ENCODE data around the gene PIEZO1. TPM values are rescaled to one million over a fixed set of nuclear protein-coding genes. Genes with fewer than 3 reads are reported as not detected.

Gene PIEZO1
- total and polyA plus RNA-seq, 4 donors = 35.9 to 205 (median 111) TPM

DNA sequence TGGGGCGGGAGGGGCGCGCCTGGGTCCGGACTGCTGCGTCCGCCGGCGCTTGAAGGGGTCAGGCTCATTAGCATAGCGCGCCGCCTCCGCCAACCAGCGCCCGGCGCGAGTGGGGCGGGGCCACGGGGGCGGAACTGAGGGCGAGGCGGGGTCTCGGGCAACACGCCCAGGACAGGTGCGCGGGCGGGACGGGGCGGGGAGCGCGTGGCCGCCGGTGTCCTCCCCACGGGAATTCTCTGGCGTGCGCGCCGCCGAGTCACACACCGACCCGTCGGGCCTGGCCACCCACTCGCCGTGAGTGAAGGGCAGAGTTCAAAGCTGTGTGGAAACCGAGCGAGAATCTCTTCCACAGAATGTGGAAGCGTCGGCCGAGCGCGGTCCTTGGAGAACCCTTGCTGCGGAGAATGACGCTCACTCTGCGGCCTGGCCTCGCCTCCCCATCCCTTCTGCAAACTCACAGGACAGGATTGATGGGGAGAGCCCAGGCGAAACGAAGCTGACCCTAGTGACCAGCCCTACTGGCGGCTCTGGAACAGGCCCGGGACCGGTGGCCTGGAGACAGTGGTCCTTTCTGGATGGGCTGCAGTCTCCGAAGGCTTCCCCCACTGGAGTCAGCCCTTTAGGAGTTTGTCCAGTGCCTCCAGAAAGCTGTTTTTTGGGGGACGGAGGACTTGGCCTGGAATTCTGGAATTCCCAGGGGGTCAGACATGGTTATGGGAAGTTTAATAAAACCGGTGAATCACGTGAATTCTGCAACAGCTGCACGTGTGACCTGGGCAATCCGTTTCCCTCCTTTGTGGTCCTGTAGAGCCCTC, 98.4 kb downstream of the PIEZO1 start, which contains the start of gene SNAI3:
SNAI3 (minus strand) TSS at position 69 of the 815 bp plus-strand sequence. CDS start 101 bp downstream, outside the sequence.
- Histone ChIP-seq H3K4me1 (ENCODE audit: control insufficient read depth in 1 of 2, insufficient read depth in 2 of 2, low read length in 2 of 2) (no peaks in the 10 kb centered on the region), H3K36me3 (ENCODE audit: control insufficient read depth in 1 of 2, insufficient read depth in 2 of 2, low read length in 1 of 2) (no peaks in the 10 kb centered on the region), H3K9me3 (ENCODE audit: control insufficient read depth, low read length) (no peaks in the 10 kb centered on the region), H3K4me3 (ENCODE audit: low read length in 2 of 2) (no peak within 1 kb of the TSS), H3K27ac (ENCODE audit: low read depth in 1 of 2, low read length in 2 of 2) (no peak within 1 kb of the TSS), H3K27me3 (ENCODE audit: control insufficient read depth in 1 of 2, insufficient read depth in 2 of 2, low read length in 1 of 2) (no peaks in the 10 kb centered on the region)
- intact Hi-C loops (cut with DNase I) = no loop called here
- 7 to 11% methylated on average over 40 to 65 of the region's 65 CpGs for WGBS, 2 donors
- DNase-seq (peak; percentile 84 to 88), ATAC-seq (ENCODE audit: low FRiP score) (peak; percentile 79)

DNA sequence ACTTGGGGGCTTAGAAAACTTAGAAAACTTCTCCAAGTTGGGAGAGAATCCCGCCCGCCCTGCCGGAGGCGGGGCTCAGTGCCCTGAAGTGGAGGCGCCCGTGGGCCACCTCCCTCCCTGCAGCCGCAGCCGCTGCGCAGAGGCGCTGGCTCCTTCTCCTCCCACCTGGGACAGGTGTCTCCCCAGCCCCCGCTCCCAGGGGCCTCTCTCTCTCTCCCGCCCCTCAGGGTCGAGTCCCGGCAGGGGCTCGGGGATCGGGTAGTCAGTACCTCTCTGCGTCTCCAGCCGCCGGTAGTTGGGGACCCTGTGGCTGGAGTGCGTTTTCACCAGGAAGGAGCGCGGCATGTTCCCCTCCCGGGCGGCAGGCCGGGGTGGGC, 99.0 kb downstream of the PIEZO1 start:
- peak; percentile 9 for ATAC-seq (ENCODE audit: low FRiP score)
- no peaks in the 10 kb centered on the region for H3K36me3 ChIP-seq (ENCODE audit: control insufficient read depth in 1 of 2, insufficient read depth in 2 of 2, low read length in 1 of 2)
- no peaks in the 10 kb centered on the region for H3K27me3 ChIP-seq (ENCODE audit: control insufficient read depth in 1 of 2, insufficient read depth in 2 of 2, low read length in 1 of 2)
- intact Hi-C loops (cut with DNase I) = no loop called here
- no peaks in the 10 kb centered on the region for H3K9me3 ChIP-seq (ENCODE audit: control insufficient read depth, low read length)
- no peak overlapping the region for H3K4me3 ChIP-seq (ENCODE audit: low read length in 2 of 2)
- no peaks in the 10 kb centered on the region for H3K4me1 ChIP-seq (ENCODE audit: control insufficient read depth in 1 of 2, insufficient read depth in 2 of 2, low read length in 2 of 2)
- H3K27ac ChIP-seq (ENCODE audit: low read depth in 1 of 2, low read length in 2 of 2) = no peak overlapping the region
- WGBS, 2 donors = 0 to 1% methylated on average over 14 to 25 of the region's 25 CpGs
- DNase-seq = no peak

- WGBS, 2 donors = 5 to 6% methylated on average over 32 to 33 of the region's 33 CpGs
Observed at GRCh38 chr16:88685156-88686061, 99.6 kb downstream of the PIEZO1 start.

DNA sequence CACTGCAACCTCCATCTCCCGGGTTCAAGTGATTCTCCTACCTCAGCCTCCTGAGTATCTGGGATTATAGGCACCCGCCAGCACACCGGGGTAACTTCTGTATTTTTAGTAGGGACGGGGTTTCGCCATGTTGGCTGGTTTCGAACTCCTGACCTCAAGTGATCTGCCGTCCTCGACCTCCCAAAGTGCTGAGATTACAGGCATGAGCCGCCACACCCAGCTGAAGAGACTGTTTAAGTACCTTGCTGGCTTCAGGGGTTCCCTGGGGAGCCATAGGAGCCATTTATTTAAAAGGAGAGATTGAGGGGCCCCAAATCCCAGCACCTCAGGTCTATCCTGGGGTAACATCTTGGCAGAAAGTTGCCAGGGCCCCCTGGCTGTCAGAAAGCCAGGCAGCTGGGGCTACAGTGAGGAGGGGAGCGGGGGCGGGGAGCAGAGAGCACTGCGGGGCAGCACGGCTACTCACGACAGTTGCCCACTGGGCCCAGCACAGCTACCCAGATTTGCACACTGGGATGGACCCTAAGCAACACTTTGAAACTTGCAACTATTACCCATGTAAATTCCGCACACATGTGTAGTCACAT, 100.4 kb downstream of the PIEZO1 start:
- Histone ChIP-seq H3K4me1 (ENCODE audit: control insufficient read depth in 1 of 2, insufficient read depth in 2 of 2, low read length in 2 of 2) (no peaks in the 10 kb centered on the region), H3K36me3 (ENCODE audit: control insufficient read depth in 1 of 2, insufficient read depth in 2 of 2, low read length in 1 of 2) (no peaks in the 10 kb centered on the region), H3K27ac (ENCODE audit: low read depth in 1 of 2, low read length in 2 of 2) (no peak overlapping the region), H3K9me3 (ENCODE audit: control insufficient read depth, low read length) (no peaks in the 10 kb centered on the region), H3K4me3 (ENCODE audit: low read length in 2 of 2) (no peak overlapping the region), H3K27me3 (ENCODE audit: control insufficient read depth in 1 of 2, insufficient read depth in 2 of 2, low read length in 1 of 2) (no peaks in the 10 kb centered on the region)
- intact Hi-C loops (cut with DNase I) = no loop called here
- DNase-seq = no peak
- 66 to 69% methylated on average over 15 of the region's 15 CpGs for WGBS, 2 donors
- no peak for ATAC-seq (ENCODE audit: low FRiP score)

More at GRCh38 chr16:88685156-88686061, 99.6 kb downstream of the PIEZO1 start:
- Histone ChIP-seq H3K4me1 (ENCODE audit: control insufficient read depth in 1 of 2, insufficient read depth in 2 of 2, low read length in 2 of 2) (no peaks in the 10 kb centered on the region), H3K36me3 (ENCODE audit: control insufficient read depth in 1 of 2, insufficient read depth in 2 of 2, low read length in 1 of 2) (no peaks in the 10 kb centered on the region), H3K9me3 (ENCODE audit: control insufficient read depth, low read length) (no peaks in the 10 kb centered on the region), H3K27ac (ENCODE audit: low read depth in 1 of 2, low read length in 2 of 2) (no peak overlapping the region), H3K27me3 (ENCODE audit: control insufficient read depth in 1 of 2, insufficient read depth in 2 of 2, low read length in 1 of 2) (no peaks in the 10 kb centered on the region), H3K4me3 (ENCODE audit: low read length in 2 of 2) (no peak overlapping the region)
- no peak for ATAC-seq (ENCODE audit: low FRiP score)
- intact Hi-C loops (cut with DNase I) = no loop called here
- DNase-seq = peak in 1 of 2 donors; percentile 82

GRCh38 chr16:88681709-88682451, 103.1 kb downstream of the PIEZO1 start:
- Histone ChIP-seq H3K27ac (ENCODE audit: low read depth in 1 of 2, low read length in 2 of 2) (no peak overlapping the region), H3K4me3 (ENCODE audit: low read length in 2 of 2) (no peak overlapping the region), H3K4me1 (ENCODE audit: control insufficient read depth in 1 of 2, insufficient read depth in 2 of 2, low read length in 2 of 2) (no peaks in the 10 kb centered on the region), H3K36me3 (ENCODE audit: control insufficient read depth in 1 of 2, insufficient read depth in 2 of 2, low read length in 1 of 2) (no peaks in the 10 kb centered on the region), H3K27me3 (ENCODE audit: control insufficient read depth in 1 of 2, insufficient read depth in 2 of 2, low read length in 1 of 2) (no peaks in the 10 kb centered on the region), H3K9me3 (ENCODE audit: control insufficient read depth, low read length) (no peaks in the 10 kb centered on the region)
- DNase-seq = peak; percentile 76 to 86
- peak; percentile 15 for ATAC-seq (ENCODE audit: low FRiP score)
- 41 to 45% methylated on average over 21 of the region's 21 CpGs for WGBS, 2 donors
- intact Hi-C loops (cut with DNase I) = no loop called here

GRCh38 chr16:88681084-88681680, 103.8 kb downstream of the PIEZO1 start:
- H3K4me3 ChIP-seq (ENCODE audit: low read length in 2 of 2) = no peak overlapping the region
- H3K27me3 ChIP-seq (ENCODE audit: control insufficient read depth in 1 of 2, insufficient read depth in 2 of 2, low read length in 1 of 2) = no peaks in the 10 kb centered on the region
- WGBS, 2 donors = 50 to 58% methylated on average over 31 of the region's 31 CpGs
- no peaks in the 10 kb centered on the region for H3K36me3 ChIP-seq (ENCODE audit: control insufficient read depth in 1 of 2, insufficient read depth in 2 of 2, low read length in 1 of 2)
- H3K4me1 ChIP-seq (ENCODE audit: control insufficient read depth in 1 of 2, insufficient read depth in 2 of 2, low read length in 2 of 2) = no peaks in the 10 kb centered on the region
- no peak for ATAC-seq (ENCODE audit: low FRiP score)
- no peak overlapping the region for H3K27ac ChIP-seq (ENCODE audit: low read depth in 1 of 2, low read length in 2 of 2)
- intact Hi-C loops (cut with DNase I) = no loop called here
- no peaks in the 10 kb centered on the region for H3K9me3 ChIP-seq (ENCODE audit: control insufficient read depth, low read length)
- DNase-seq = peak in 1 of 2 donors; percentile 75

DNA sequence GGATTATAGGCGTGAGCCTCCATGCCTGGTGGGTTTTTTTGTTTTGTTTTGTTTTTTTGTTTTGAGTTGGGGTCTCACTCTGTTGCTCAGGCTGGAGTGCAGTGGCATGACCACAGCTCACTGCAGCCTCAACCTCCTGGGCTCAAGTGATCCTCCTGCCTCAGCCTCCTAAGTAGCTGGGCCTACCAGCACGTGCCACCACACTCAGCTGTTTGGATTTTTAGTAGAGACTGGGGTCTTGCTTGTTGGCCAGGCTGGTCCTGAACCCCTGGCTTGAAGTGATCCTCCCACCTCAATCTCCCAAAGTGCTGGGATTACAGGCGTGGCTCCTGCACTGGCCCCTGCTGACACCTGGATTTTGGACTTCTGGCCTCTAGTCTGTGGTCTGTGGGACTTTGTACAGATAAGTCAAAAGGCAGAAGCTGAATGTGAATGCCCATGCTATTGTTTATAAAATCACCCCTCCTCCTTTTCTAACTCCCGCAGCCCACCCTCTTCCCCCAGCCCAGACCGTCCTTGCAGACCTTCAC, 104.4 kb downstream of the PIEZO1 start:
- 84 to 85% methylated on average over 5 of the region's 5 CpGs for WGBS, 2 donors

More for the DNA sequence above, 104.4 kb downstream of the PIEZO1 start:
- no peak for DNase-seq
- H3K9me3 ChIP-seq (ENCODE audit: control insufficient read depth, low read length) = no peaks in the 10 kb centered on the region
- ATAC-seq (ENCODE audit: low FRiP score) = no peak
- H3K27me3 ChIP-seq (ENCODE audit: control insufficient read depth in 1 of 2, insufficient read depth in 2 of 2, low read length in 1 of 2) = no peaks in the 10 kb centered on the region
- no peak overlapping the region for H3K27ac ChIP-seq (ENCODE audit: low read depth in 1 of 2, low read length in 2 of 2)
- no peaks in the 10 kb centered on the region for H3K4me1 ChIP-seq (ENCODE audit: control insufficient read depth in 1 of 2, insufficient read depth in 2 of 2, low read length in 2 of 2)
- H3K36me3 ChIP-seq (ENCODE audit: control insufficient read depth in 1 of 2, insufficient read depth in 2 of 2, low read length in 1 of 2) = no peaks in the 10 kb centered on the region
- intact Hi-C loops (cut with DNase I) = no loop called here
- no peak overlapping the region for H3K4me3 ChIP-seq (ENCODE audit: low read length in 2 of 2)

Data from aorta (tissue), 5 donors.